Endothelial cell (in vitro differentiated cells): ENCODE data around the gene MTA1. TPM values are rescaled to one million over a fixed set of nuclear protein-coding genes. Genes with fewer than 3 reads are reported as not detected.

Source experiments
- DNase-seq: peaks from one replicate; pipeline ENCODE4 v3.0.0; 2021; ENCODE audit warnings: low spot score
- H3K27ac Mint-ChIP-seq: one replicate; pipeline ENCODE4 v1.8.0; 2021; ENCODE audit warnings: mixed read lengths, inconsistent platforms; ENCODE audit not compliant: unreplicated experiment
- H3K27me3 Mint-ChIP-seq: one replicate; pipeline ENCODE4 v1.8.0; 2021; ENCODE audit warnings: mild to moderate bottlenecking, moderate library complexity, mixed read lengths, inconsistent platforms; ENCODE audit not compliant: unreplicated experiment
- H3K36me3 Mint-ChIP-seq: one replicate; pipeline ENCODE4 v1.8.0; 2021; ENCODE audit warnings: mild to moderate bottlenecking, low read depth, mixed read lengths, inconsistent platforms; ENCODE audit not compliant: unreplicated experiment
- H3K4me1 Mint-ChIP-seq: one replicate; pipeline ENCODE4 v1.8.0; 2021; ENCODE audit warnings: mild to moderate bottlenecking, mixed read lengths, inconsistent platforms; ENCODE audit not compliant: unreplicated experiment
- H3K4me3 Mint-ChIP-seq: one replicate; pipeline ENCODE4 v1.8.0; 2021; ENCODE audit warnings: mild to moderate bottlenecking, mixed read lengths, inconsistent platforms; ENCODE audit not compliant: unreplicated experiment
- H3K9me3 Mint-ChIP-seq: one replicate; pipeline ENCODE4 v1.8.0; 2021; ENCODE audit warnings: mixed read lengths, inconsistent platforms; ENCODE audit not compliant: unreplicated experiment
- CTCF ChIP-seq: fragments of 200-600 bp; sonication (generic); IDR thresholded peaks from one replicate; pipeline ENCODE4 v1.5.0; 2021; ENCODE audit warnings: antibody characterized with exemption; ENCODE audit not compliant: unreplicated experiment
- total RNA-seq: library from RNA; stranded (reverse); fragmentation: NEBNext Ultra II Directional; extraction: Animal tissue kit (Norgen Biotek cat#: 25700); gene quantifications from one replicate; pipeline ENCODE4 v1.2.1, GENCODE V29; 2021; ENCODE audit not compliant: unreplicated experiment

Gene MTA1
- total RNA-seq, 1 donor from 2014 or later = 150 TPM

DNA sequence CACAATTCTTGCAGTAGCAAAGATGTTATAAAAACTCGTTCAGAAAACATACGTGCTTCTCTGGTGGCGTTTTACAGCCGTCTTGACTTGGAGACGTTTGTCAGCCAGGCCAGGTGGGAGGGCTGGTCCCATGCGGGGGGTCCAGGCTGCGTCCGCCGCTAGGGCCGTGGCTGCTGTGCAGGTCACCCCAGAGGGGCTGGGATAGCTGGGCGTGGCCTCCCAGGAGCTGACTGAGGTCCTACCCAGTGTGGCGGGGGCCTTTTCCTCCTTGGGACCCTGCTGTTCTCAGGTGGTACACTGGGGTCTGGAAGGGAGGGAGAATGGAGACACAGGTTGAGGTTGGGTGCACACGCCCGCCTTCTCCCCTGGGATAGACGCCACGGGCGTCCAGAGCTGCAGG, 25.2 kb downstream of the MTA1 start:
- peaks cover 10% of the 10 kb centered on the region for H3K36me3 Mint-ChIP-seq
- H3K9me3 Mint-ChIP-seq = no peaks in the 10 kb centered on the region

GRCh38 chr14:105445290-105445689, 25.7 kb downstream of the MTA1 start:
- Mint-ChIP-seq H3K4me3 (no peak overlapping the region), H3K9me3 (no peaks in the 10 kb centered on the region), H3K4me1 (no peaks in the 10 kb centered on the region), H3K27ac (no peak overlapping the region), H3K27me3 (peaks cover 14% of the 10 kb centered on the region), H3K36me3 (peaks cover 10% of the 10 kb centered on the region)
- no peak for DNase-seq
- TF ChIP-seq CTCF = no peak

More for the DNA sequence above, 25.2 kb downstream of the MTA1 start:
- Mint-ChIP-seq H3K27ac (no peak overlapping the region), H3K4me1 (no peaks in the 10 kb centered on the region), H3K4me3 (no peak overlapping the region), H3K27me3 (peaks cover 14% of the 10 kb centered on the region)
- no peak for TF ChIP-seq CTCF
- DNase-seq = no peak

DNA sequence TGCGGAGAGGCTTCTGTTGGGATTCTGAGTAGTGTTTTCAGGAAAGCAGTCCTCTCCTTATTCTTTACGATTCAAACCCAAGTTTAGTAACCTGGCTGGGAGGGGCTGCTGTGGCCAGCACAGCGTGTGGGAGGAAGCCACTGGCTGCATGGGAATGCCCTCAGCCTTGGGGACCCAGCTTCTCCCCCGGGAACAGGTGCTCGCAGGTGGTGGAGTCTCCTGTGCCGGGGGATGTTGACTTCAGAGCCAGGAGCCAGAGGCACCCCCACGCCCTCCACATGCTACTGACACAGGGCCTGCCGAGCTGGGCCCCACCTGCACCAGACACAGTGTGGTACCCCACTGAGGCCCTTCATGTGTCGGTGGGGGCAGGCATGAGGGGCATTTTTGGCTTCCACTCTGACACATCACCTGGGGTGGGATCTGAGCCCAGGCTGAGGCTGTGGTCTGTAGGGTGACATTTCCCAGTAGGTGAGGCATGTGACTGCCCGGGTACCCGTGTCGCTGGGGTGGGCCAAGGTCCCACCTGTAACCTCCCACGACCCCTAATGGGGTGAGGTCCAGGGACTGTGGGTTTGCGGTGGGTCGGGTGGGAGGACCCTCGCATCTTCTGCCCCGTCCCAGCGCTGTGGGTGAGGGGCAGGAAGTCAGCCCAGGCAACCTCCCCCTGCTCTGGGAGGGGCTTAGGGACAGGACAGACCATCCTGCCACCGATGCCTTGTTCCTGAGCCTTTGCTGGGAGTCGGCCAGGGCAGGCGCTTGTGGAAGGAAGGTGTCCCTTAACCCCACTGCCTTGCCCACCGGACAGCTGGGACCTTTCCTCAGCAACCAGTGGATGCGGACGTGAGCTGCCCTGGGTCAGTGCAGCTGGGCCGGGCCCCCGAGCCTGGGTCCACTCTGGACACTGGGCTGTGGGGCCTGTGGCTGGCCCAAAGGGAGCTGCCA, 26.5 kb downstream of the MTA1 start:
- H3K27ac Mint-ChIP-seq = no peak overlapping the region
- peaks cover 14% of the 10 kb centered on the region for H3K27me3 Mint-ChIP-seq
- DNase-seq = no peak
- no peaks in the 10 kb centered on the region for H3K4me1 Mint-ChIP-seq
- no peak overlapping the region for H3K4me3 Mint-ChIP-seq
- H3K9me3 Mint-ChIP-seq = no peaks in the 10 kb centered on the region
- TF ChIP-seq CTCF = no peak
- peaks cover 10% of the 10 kb centered on the region for H3K36me3 Mint-ChIP-seq

DNA sequence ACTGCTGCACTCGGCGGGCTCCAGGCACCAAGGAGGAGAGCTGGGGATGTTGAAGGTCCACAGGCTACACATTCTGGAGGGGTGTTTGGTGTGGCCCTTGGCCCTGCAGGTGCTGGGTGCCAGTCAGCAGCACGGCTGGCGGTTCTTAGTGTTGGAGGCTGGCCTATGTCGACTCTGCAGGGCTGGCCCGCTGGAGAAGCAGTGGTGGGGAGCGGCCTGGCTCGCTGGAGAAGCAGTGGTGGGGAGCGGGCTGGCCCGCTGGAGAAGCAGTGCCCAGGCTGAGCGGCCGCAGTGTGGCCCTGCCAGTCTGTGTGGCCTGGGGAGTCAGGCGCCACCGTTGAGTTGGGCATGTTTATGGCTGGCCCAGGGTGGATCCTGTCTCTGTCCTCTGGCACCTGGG, 27.3 kb downstream of the MTA1 start:
- Mint-ChIP-seq H3K27ac (no peak overlapping the region), H3K9me3 (no peaks in the 10 kb centered on the region), H3K36me3 (peaks cover 5% of the 10 kb centered on the region), H3K4me1 (no peaks in the 10 kb centered on the region), H3K4me3 (no peak overlapping the region), H3K27me3 (peaks cover 11% of the 10 kb centered on the region)
- DNase-seq = no peak
- no peak for TF ChIP-seq CTCF
